ENCODE results near the gene CCL20. TPM values are rescaled to one million over a fixed set of nuclear protein-coding genes. Genes with fewer than 3 reads are reported as not detected.

The CCL20 gene
- total and polyA plus RNA-seq, 2 of the 13 experiments (the other 11 are each of a cell fraction or from before 2014, with no cell fraction given): 223 to 903 TPM

DNA sequence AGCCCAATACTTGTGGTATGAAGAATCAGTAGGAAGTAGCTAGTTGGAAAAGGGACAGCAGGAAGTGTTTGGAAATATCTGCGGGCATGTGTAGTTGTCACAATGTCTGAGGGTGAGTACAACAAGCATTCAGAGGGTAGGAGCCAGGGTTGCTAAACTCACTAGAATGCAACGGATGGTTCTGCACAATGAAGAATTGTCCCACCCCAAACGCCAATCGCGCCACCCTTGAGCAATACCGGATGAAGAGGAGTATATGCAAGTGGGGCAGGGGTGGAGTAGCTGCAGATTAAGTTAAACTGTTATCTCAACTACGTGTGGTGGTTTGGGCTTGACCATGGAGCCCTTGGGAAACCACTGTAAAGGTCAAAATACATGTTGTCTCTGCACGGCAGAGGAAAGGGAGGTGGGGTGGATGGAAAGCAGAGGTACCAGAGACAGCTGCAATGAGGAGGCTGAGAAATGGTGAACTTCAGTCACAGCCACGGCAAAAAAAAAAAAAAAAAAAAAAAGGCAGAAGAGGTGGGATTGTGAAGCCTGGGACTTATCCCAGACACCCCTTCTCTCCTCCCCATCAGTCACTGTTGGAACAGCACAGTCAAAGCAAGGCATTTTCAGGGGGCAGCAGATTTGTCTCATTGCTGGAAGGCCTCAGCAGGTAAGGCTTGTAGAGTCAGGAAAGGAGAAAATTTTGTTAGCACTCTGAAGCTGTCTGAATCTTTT is 5.2 kb downstream of the CCL20 start (continued):
- TF ChIP-seq, protein P1, sequence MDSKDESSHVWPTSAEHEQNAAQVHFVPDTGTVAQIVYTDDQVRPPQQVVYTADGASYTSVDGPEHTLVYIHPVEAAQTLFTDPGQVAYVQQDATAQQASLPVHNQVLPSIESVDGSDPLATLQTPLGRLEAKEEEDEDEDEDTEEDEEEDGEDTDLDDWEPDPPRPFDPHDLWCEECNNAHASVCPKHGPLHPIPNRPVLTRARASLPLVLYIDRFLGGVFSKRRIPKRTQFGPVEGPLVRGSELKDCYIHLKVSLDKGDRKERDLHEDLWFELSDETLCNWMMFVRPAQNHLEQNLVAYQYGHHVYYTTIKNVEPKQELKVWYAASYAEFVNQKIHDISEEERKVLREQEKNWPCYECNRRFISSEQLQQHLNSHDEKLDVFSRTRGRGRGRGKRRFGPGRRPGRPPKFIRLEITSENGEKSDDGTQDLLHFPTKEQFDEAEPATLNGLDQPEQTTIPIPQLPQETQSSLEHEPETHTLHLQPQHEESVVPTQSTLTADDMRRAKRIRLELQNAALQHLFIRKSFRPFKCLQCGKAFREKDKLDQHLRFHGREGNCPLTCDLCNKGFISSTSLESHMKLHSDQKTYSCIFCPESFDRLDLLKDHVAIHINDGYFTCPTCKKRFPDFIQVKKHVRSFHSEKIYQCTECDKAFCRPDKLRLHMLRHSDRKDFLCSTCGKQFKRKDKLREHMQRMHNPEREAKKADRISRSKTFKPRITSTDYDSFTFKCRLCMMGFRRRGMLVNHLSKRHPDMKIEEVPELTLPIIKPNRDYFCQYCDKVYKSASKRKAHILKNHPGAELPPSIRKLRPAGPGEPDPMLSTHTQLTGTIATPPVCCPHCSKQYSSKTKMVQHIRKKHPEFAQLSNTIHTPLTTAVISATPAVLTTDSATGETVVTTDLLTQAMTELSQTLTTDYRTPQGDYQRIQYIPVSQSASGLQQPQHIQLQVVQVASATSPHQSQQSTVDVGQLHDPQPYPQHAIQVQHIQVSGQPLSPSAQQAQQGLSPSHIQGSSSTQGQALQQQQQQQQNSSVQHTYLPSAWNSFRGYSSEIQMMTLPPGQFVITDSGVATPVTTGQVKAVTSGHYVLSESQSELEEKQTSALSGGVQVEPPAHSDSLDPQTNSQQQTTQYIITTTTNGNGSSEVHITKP (CRISPR knock-in tag; IDR thresholded peaks at IDR 0.05; ENCODE audit: low read depth): peak; percentile 95
- TF ChIP-seq, protein P2, sequence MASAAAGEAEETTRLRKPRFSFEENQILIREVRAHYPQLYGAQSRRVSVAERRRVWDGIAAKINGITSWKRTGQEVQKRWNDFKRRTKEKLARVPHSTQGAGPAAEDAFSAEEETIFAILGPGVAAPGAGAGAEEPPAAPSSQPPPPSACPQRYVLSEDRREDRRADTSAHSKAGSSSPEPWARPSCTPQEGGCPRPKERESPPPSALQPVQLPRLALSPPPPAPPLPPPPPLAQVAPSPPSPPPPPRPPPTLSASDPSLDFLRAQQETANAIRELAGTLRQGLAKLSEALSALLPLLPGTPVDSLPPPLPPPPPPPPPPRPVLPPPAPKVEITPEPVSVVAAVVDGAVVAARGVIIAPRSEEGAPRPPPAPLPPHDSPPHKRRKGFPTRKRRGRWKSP (CRISPR knock-in tag; IDR thresholded peaks at IDR 0.05): peak; percentile 95
- TF ChIP-seq YEATS4 (CRISPR knock-in tag; IDR thresholded peaks at IDR 0.05; ENCODE audit: borderline replicate concordance) (peak; percentile 84; the same call in 1 of the 2 replicates), GABPA (IDR thresholded peaks at IDR 0.05; ENCODE audit: low read depth, low read length) (0 out of 2 replicates have a peak, but pooled peaks have one; percentile 8), GABPA (CRISPR knock-in tag; IDR thresholded peaks at IDR 0.05; ENCODE audit: low read depth) (peak; percentile 79), FLYWCH1 (CRISPR knock-in tag; IDR thresholded peaks at IDR 0.05) (no peak), HOXA3 (CRISPR knock-in tag; IDR thresholded peaks at IDR 0.05) (peak; percentile 95), MAFF (IDR thresholded peaks at IDR 0.05; ENCODE audit: low read depth, low read length) (0 out of 2 replicates have a peak, but pooled peaks have one; percentile 8), BORCS8-MEF2B (CRISPR knock-in tag; IDR thresholded peaks at IDR 0.05) (peak; percentile 91), CCDC6 (CRISPR knock-in tag; IDR thresholded peaks at IDR 0.05) (peak; percentile 98), HNRNPH1 (optimal IDR thresholded peaks at IDR 0.05; ENCODE audit: low read depth, low read length) (peak; percentile 73), SP140L (CRISPR knock-in tag; IDR thresholded peaks at IDR 0.05; ENCODE audit: borderline replicate concordance) (peak; percentile 93; the same call in 1 of the 2 replicates)
- TF ChIP-seq, protein P3, sequence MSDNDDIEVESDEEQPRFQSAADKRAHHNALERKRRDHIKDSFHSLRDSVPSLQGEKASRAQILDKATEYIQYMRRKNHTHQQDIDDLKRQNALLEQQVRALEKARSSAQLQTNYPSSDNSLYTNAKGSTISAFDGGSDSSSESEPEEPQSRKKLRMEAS (IDR thresholded peaks at IDR 0.05): peak; percentile 83
- TF ChIP-seq, protein P4, sequence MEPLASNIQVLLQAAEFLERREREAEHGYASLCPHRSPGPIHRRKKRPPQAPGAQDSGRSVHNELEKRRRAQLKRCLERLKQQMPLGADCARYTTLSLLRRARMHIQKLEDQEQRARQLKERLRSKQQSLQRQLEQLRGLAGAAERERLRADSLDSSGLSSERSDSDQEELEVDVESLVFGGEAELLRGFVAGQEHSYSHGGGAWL (CRISPR knock-in tag; IDR thresholded peaks at IDR 0.05): no peak; the same call in 1 of the 2 replicates
- TF ChIP-seq, protein P5, sequence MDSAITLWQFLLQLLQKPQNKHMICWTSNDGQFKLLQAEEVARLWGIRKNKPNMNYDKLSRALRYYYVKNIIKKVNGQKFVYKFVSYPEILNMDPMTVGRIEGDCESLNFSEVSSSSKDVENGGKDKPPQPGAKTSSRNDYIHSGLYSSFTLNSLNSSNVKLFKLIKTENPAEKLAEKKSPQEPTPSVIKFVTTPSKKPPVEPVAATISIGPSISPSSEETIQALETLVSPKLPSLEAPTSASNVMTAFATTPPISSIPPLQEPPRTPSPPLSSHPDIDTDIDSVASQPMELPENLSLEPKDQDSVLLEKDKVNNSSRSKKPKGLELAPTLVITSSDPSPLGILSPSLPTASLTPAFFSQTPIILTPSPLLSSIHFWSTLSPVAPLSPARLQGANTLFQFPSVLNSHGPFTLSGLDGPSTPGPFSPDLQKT (CRISPR knock-in tag; IDR thresholded peaks at IDR 0.05; ENCODE audit: borderline replicate concordance): no peak
- TF ChIP-seq, protein P6, sequence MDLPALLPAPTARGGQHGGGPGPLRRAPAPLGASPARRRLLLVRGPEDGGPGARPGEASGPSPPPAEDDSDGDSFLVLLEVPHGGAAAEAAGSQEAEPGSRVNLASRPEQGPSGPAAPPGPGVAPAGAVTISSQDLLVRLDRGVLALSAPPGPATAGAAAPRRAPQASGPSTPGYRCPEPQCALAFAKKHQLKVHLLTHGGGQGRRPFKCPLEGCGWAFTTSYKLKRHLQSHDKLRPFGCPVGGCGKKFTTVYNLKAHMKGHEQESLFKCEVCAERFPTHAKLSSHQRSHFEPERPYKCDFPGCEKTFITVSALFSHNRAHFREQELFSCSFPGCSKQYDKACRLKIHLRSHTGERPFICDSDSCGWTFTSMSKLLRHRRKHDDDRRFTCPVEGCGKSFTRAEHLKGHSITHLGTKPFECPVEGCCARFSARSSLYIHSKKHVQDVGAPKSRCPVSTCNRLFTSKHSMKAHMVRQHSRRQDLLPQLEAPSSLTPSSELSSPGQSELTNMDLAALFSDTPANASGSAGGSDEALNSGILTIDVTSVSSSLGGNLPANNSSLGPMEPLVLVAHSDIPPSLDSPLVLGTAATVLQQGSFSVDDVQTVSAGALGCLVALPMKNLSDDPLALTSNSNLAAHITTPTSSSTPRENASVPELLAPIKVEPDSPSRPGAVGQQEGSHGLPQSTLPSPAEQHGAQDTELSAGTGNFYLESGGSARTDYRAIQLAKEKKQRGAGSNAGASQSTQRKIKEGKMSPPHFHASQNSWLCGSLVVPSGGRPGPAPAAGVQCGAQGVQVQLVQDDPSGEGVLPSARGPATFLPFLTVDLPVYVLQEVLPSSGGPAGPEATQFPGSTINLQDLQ (CRISPR knock-in tag; IDR thresholded peaks at IDR 0.05): peak; percentile 97
